Ovary (tissue), 3 donors: ENCODE results near the gene YOD1.

Experiments used
- EP300 ChIP-seq: sonication (generic); formaldehyde crosslinking; IDR thresholded peaks from one replicate; pipeline ENCODE4 v1.6.1; 2017; ENCODE audit warnings: antibody characterized with exemption
- TF ChIP-seq, protein P1 (sequence below), 3 donors: fragments of 450-650 bp in 2 of 3; fragments of 200-600 bp in 1 of 3; IDR thresholded peaks; one replicate each; pipeline versions ENCODE4 v1.5.1 to v1.8.0; 2016 to 2022; ENCODE audit warnings: antibody characterized with exemption in 3 of 3, mild to moderate bottlenecking in 1 of 3
- donor health status: DM: no; HTN: no; CAD: no.

- TF ChIP-seq EP300, result no peak
- TF ChIP-seq, protein P1, sequence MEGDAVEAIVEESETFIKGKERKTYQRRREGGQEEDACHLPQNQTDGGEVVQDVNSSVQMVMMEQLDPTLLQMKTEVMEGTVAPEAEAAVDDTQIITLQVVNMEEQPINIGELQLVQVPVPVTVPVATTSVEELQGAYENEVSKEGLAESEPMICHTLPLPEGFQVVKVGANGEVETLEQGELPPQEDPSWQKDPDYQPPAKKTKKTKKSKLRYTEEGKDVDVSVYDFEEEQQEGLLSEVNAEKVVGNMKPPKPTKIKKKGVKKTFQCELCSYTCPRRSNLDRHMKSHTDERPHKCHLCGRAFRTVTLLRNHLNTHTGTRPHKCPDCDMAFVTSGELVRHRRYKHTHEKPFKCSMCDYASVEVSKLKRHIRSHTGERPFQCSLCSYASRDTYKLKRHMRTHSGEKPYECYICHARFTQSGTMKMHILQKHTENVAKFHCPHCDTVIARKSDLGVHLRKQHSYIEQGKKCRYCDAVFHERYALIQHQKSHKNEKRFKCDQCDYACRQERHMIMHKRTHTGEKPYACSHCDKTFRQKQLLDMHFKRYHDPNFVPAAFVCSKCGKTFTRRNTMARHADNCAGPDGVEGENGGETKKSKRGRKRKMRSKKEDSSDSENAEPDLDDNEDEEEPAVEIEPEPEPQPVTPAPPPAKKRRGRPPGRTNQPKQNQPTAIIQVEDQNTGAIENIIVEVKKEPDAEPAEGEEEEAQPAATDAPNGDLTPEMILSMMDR (IDR thresholded peaks at IDR 0.05), result no peak
These were observed 25.7 kb downstream of the YOD1 start for GRCh38 chr1:207025146-207025880.
